CD4-positive, alpha-beta memory T cell (primary cell): ENCODE measurements around the gene TTC7B. TPM values are rescaled to one million over a fixed set of nuclear protein-coding genes. Genes with fewer than 3 reads are reported as not detected.

Experiments
- CTCF ChIA-PET: fragments of 350-600 bp; sonication (Branson Sonifier 250); formaldehyde crosslinking; loops from one replicate; lab custom pipeline; 2021; ENCODE audit warnings: inconsistent platforms; ENCODE audit not compliant: partially characterized antibody; lab: Charles Lee
- POLR2A ChIA-PET: fragments of 350-600 bp; sonication (Branson Sonifier 250); formaldehyde crosslinking; loops from one replicate; lab custom pipeline; 2021; ENCODE audit not compliant: partially characterized antibody; lab: Charles Lee
- DNase-seq, 5 donors: peaks; one replicate each; pipeline versions ENCODE4 v3.0.0 to v3.0.0-alpha.2; 2020 to 2022; ENCODE audit warnings: mixed read lengths in 1 of 5
- H3K27ac ChIP-seq: one replicate; pipeline ENCODE4 v1.7.0; 2013; ENCODE audit warnings: low read depth, low read length
- H3K27me3 ChIP-seq: 2 replicates; pipeline ENCODE4 v1.7.0; 2013; ENCODE audit warnings: mild to moderate bottlenecking, low read length, moderate library complexity; ENCODE audit not compliant: insufficient read depth
- H3K36me3 ChIP-seq: 2 replicates; pipeline ENCODE4 v1.7.0; 2013; ENCODE audit warnings: mild to moderate bottlenecking, low read length, moderate library complexity; ENCODE audit not compliant: insufficient read depth
- H3K4me1 ChIP-seq: 2 replicates; pipeline ENCODE4 v1.7.0; 2013; ENCODE audit warnings: mild to moderate bottlenecking, low read length, moderate library complexity; ENCODE audit not compliant: insufficient read depth
- H3K4me3 ChIP-seq, 2 donors: one replicate each; pipeline ENCODE4 v1.7.0; 2013; ENCODE audit warnings: low read length in 2 of 2, mild to moderate bottlenecking in 1 of 2
- H3K9me3 ChIP-seq, 2 donors: one replicate each; pipeline ENCODE4 v1.7.0; 2013; ENCODE audit warnings: low read length in 2 of 2, control low read depth in 1 of 2; ENCODE audit not compliant: control insufficient read depth in 1 of 2
- H3K27ac Mint-ChIP-seq, 7 donors: one replicate each; pipeline ENCODE4 v1.8.0; 2020 to 2021; ENCODE audit warnings: mixed read lengths in 7 of 7, mild to moderate bottlenecking in 6 of 7, inconsistent platforms in 3 of 7, moderate library complexity in 3 of 7
- H3K27me3 Mint-ChIP-seq, 2 donors: one replicate each; pipeline ENCODE4 v1.8.0; 2020 to 2021; ENCODE audit warnings: mixed read lengths in 2 of 2
- H3K36me3 Mint-ChIP-seq, 2 donors: one replicate each; pipeline ENCODE4 v1.8.0; 2020 to 2021; ENCODE audit warnings: mixed read lengths in 2 of 2, inconsistent platforms in 1 of 2, mild to moderate bottlenecking in 1 of 2
- H3K4me1 Mint-ChIP-seq, 4 donors: one replicate each; pipeline ENCODE4 v1.8.0; 2020 to 2021; ENCODE audit warnings: mixed read lengths in 4 of 4, mild to moderate bottlenecking in 1 of 4
- H3K4me3 Mint-ChIP-seq, 8 donors: one replicate each; pipeline ENCODE4 v1.8.0; 2020 to 2021; ENCODE audit warnings: mixed read lengths in 8 of 8, mild to moderate bottlenecking in 7 of 8, moderate library complexity in 6 of 8, inconsistent platforms in 3 of 8
- H3K9me3 Mint-ChIP-seq, 8 donors: one replicate each; pipeline ENCODE4 v1.8.0; 2020 to 2021; ENCODE audit warnings: mixed read lengths in 8 of 8, mild to moderate bottlenecking in 5 of 8, inconsistent platforms in 3 of 8, moderate library complexity in 1 of 8
- intact Hi-C: fragments of 100-400 bp; cut with micrococcal nuclease; formaldehyde crosslinking; loops from one replicate; pipeline ENCODE4 v1.15.1; 2023
- polyA plus RNA-seq, 2 donors: library from polyadenylated mRNA; unstranded; fragments of 300-500 nt; fragmentation: Illumina TruSeq; gene quantifications; one replicate each; pipeline ENCODE4 v1.2.3, GENCODE V29; 2021
- total RNA-seq, 2 experiments: library from RNA; stranded (reverse); gene quantifications; one replicate each; pipeline ENCODE4 v1.2.3, GENCODE V29; 2021

Gene TTC7B
- total and polyA plus RNA-seq, 4 experiments from 2014 or later, result 0.30 to 1.9 (median 1.5) TPM; not detected in 1

GRCh38 chr14:90549794-90550641, 266.2 kb downstream of the TTC7B start:
- CTCF ChIA-PET, result no interaction called here
- Mint-ChIP-seq H3K27ac (no peak overlapping the region), H3K4me1 (no peaks in the 10 kb centered on the region)

GRCh38 chr14:90548455-90548854, 267.8 kb downstream of the TTC7B start:
- ChIA-PET CTCF (no interaction called here), POLR2A (no interaction called here)
- Mint-ChIP-seq H3K4me3 (no peak overlapping the region), H3K27me3 (no peaks in the 10 kb centered on the region), H3K27ac (no peak overlapping the region), H3K4me1 (no peaks in the 10 kb centered on the region), H3K9me3 (no peaks in the 10 kb centered on the region), H3K36me3 (no peaks in the 10 kb centered on the region)
- H3K4me3 ChIP-seq, result no peak overlapping the region
- H3K27ac ChIP-seq, result no peak overlapping the region
- intact Hi-C loops, result no loop called here
- no peaks in the 10 kb centered on the region for H3K36me3 ChIP-seq
- H3K9me3 ChIP-seq, result no peaks in the 10 kb centered on the region
- H3K27me3 ChIP-seq, result no peaks in the 10 kb centered on the region
- H3K4me1 ChIP-seq, result no peaks in the 10 kb centered on the region
- DNase-seq, result no peak

More at GRCh38 chr14:90549794-90550641, 266.2 kb downstream of the TTC7B start:
- H3K9me3 ChIP-seq, result no peaks in the 10 kb centered on the region
- H3K4me3 ChIP-seq, result no peak overlapping the region
- Mint-ChIP-seq H3K36me3 (no peaks in the 10 kb centered on the region), H3K4me3 (no peak overlapping the region), H3K27me3 (no peaks in the 10 kb centered on the region), H3K9me3 (no peaks in the 10 kb centered on the region)
- no peaks in the 10 kb centered on the region for H3K27me3 ChIP-seq
- H3K36me3 ChIP-seq, result no peaks in the 10 kb centered on the region
- POLR2A ChIA-PET, result no interaction called here
- no peaks in the 10 kb centered on the region for H3K4me1 ChIP-seq
- no peak for DNase-seq
- intact Hi-C loops, result no loop called here
- no peak overlapping the region for H3K27ac ChIP-seq

DNA sequence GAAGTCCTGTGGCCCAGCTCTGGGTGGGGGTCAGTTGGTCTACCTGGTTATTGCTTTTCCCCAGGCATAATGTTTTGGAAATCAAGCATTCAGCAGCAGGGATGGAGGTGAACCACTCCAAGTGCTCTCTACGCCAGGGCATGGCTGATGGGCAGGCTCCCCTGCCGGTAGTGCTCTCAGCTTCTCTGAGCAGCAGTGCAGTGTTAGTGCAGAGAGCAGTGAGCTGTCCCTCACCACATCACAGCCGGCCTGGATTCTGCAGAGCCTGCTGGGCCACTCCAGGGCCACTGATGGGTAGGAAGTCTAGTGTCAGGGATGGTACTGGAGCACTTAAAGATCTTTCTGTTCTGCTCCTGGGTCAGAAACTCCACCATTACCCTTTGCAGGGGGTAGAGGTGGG, 268.3 kb downstream of the TTC7B start:
- H3K9me3 ChIP-seq, result no peaks in the 10 kb centered on the region
- Mint-ChIP-seq H3K36me3 (no peaks in the 10 kb centered on the region), H3K4me1 (no peaks in the 10 kb centered on the region), H3K27ac (no peak overlapping the region), H3K27me3 (no peaks in the 10 kb centered on the region), H3K9me3 (no peaks in the 10 kb centered on the region), H3K4me3 (no peak overlapping the region)
- no peaks in the 10 kb centered on the region for H3K4me1 ChIP-seq
- ChIA-PET POLR2A (no interaction called here), CTCF (no interaction called here)
- DNase-seq, result no peak
- H3K36me3 ChIP-seq, result no peaks in the 10 kb centered on the region
- no peak overlapping the region for H3K4me3 ChIP-seq
- H3K27ac ChIP-seq, result no peak overlapping the region
- intact Hi-C loops, result no loop called here
- no peaks in the 10 kb centered on the region for H3K27me3 ChIP-seq

DNA sequence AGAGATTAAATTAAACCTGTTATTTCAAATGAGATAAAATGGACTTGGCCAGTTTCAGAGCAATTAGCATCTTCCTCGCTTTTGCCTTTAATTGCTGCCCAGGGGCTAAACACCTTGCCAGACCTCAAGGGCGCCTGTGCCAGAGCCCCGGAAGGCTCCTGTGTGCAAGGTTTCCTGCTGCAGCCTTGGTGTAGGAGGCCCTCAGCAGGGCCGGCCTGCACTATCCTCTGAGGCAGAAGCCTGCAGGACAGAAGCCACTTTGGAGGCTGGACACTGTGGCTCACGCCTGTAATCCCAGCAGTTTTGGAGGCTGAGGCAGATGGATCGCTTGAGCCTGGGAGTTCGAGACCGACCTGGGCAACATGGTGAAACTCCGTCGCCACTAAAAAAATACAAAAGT, 269.0 kb downstream of the TTC7B start:
- intact Hi-C loops, result no loop called here
- H3K27ac Mint-ChIP-seq, result no peak overlapping the region
- H3K4me3 Mint-ChIP-seq, result no peak overlapping the region
- H3K36me3 Mint-ChIP-seq, result no peaks in the 10 kb centered on the region
- DNase-seq, result no peak
- no peaks in the 10 kb centered on the region for H3K27me3 ChIP-seq
- no peaks in the 10 kb centered on the region for H3K36me3 ChIP-seq
- H3K27me3 Mint-ChIP-seq, result no peaks in the 10 kb centered on the region
- H3K4me1 Mint-ChIP-seq, result no peaks in the 10 kb centered on the region
- H3K4me3 ChIP-seq, result no peak overlapping the region
- no peaks in the 10 kb centered on the region for H3K9me3 Mint-ChIP-seq
- no peaks in the 10 kb centered on the region for H3K9me3 ChIP-seq
- POLR2A ChIA-PET, result no interaction called here
- no peaks in the 10 kb centered on the region for H3K4me1 ChIP-seq
- CTCF ChIA-PET, result no interaction called here
- H3K27ac ChIP-seq, result no peak overlapping the region

DNA sequence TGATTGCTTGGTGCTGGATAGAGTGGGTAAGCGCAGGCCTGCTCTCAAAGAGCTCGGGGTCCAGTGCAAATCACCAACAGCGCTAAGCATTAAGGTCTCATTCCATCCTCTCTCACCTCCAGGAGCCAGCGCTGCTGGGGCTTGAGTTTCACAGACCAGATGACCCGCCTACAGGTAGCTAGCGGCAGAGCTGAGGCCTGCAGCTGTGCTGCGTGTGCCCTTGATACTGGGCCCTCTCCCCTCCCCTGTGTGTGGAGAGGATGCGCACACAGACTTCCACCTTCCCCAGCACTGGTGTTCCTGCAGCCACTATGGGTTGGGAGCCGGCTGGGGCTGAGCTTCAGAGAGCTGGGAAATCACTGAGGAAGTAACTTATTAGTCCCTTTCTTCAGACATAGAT, 269.5 kb downstream of the TTC7B start:
- Mint-ChIP-seq H3K4me1 (no peaks in the 10 kb centered on the region), H3K9me3 (no peaks in the 10 kb centered on the region), H3K27ac (peak overlapping the region in 1 of 7 donors; percentile 4), H3K27me3 (no peaks in the 10 kb centered on the region), H3K36me3 (no peaks in the 10 kb centered on the region), H3K4me3 (no peak overlapping the region)
- Histone ChIP-seq H3K4me1 (no peaks in the 10 kb centered on the region), H3K36me3 (no peaks in the 10 kb centered on the region), H3K9me3 (no peaks in the 10 kb centered on the region), H3K27me3 (no peaks in the 10 kb centered on the region), H3K4me3 (no peak overlapping the region), H3K27ac (no peak overlapping the region)
- no peak for DNase-seq
- POLR2A ChIA-PET, result no interaction called here
- CTCF ChIA-PET, result no interaction called here
- intact Hi-C loops, result no loop called here

DNA sequence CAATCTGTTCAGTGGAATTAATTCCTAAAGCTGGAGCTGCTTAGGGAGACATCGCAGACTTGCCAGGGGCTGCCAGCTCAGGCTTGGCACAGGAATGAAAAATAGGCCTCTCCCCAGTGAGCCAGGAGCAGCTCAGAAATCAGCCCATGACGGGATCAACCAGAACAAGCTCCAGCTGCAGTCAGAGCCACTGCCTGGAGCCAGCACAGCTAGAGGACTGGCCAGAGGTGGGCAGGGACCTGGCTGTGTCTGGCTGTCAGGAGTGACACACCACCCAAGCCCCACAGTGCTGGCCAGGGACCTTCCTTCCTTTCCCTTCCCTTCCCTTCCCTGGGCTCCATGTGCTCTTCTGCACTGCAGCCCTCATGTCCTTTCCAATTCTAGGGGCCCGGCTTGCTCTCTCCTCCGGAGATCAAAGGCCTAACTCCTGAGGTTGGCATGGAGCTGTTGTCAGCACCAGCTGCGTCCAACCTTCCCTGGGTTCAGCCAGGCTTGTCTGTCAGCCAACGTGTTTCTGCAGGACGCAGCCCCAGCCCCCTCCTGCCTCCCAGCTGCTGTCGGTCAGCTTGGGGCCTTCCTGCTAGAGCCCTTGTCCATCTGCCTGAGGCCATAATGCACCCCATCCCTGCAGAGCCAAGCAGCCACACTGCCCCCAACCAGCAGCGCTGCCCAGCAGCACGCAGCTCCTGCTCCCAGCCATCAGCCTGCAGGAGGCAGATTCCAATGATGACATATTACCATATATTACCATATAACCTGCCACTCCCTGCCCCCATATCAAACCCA, 270.1 kb downstream of the TTC7B start:
- Mint-ChIP-seq H3K36me3 (no peaks in the 10 kb centered on the region), H3K4me3 (no peak overlapping the region), H3K27me3 (no peaks in the 10 kb centered on the region), H3K9me3 (no peaks in the 10 kb centered on the region), H3K4me1 (no peaks in the 10 kb centered on the region), H3K27ac (no peak overlapping the region)
- no peak for DNase-seq
- intact Hi-C loops, result no loop called here
- Histone ChIP-seq H3K36me3 (no peaks in the 10 kb centered on the region), H3K4me1 (no peaks in the 10 kb centered on the region), H3K4me3 (no peak overlapping the region), H3K27ac (no peak overlapping the region), H3K9me3 (no peaks in the 10 kb centered on the region), H3K27me3 (no peaks in the 10 kb centered on the region)
- ChIA-PET CTCF (no interaction called here), POLR2A (no interaction called here)

DNA sequence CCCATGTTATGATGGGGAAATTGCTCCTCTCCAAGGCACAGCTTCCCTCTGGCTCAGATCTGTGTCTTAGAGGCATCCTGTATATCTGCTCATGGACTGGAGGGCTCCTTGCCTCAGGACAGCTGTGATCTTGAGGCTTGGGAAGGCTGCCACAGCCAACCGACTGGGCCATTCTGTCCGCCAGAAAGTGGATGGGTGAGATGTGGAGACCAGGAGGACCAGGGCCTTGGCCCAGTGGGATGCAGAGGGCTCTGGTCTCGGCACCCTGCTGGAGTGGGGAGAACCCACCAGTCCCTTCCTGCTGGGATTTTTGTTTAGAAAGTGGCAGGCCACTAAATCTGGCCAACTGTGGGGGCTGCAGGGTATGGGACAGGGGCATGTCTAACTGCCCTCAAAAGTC, 270.8 kb downstream of the TTC7B start:
- no peak overlapping the region for H3K4me3 ChIP-seq
- DNase-seq, result no peak
- Mint-ChIP-seq H3K4me1 (no peaks in the 10 kb centered on the region), H3K27me3 (no peaks in the 10 kb centered on the region), H3K27ac (no peak overlapping the region), H3K36me3 (no peaks in the 10 kb centered on the region), H3K4me3 (no peak overlapping the region), H3K9me3 (no peaks in the 10 kb centered on the region)
- POLR2A ChIA-PET, result no interaction called here
- intact Hi-C loops, result no loop called here
- no peaks in the 10 kb centered on the region for H3K36me3 ChIP-seq
- CTCF ChIA-PET, result no interaction called here
- no peak overlapping the region for H3K27ac ChIP-seq
- H3K9me3 ChIP-seq, result no peaks in the 10 kb centered on the region
- no peaks in the 10 kb centered on the region for H3K27me3 ChIP-seq
- no peaks in the 10 kb centered on the region for H3K4me1 ChIP-seq
